Karpas-422 (cell line): ENCODE results near the gene TSHB. TPM values are rescaled to one million over a fixed set of nuclear protein-coding genes. Genes with fewer than 3 reads are reported as not detected.

Experiments used
- DNase-seq: peaks from one replicate; pipeline ENCODE4 v3.0.0-alpha.2; 2015
- H2AFZ ChIP-seq: fragments of 200-600 bp; sonication (generic); 2 replicates; pipeline ENCODE4 v1.6.1; 2014; ENCODE audit warnings: antibody characterized with exemption, low read length, mixed read lengths
- H3K27ac ChIP-seq: fragments of 200-600 bp; sonication (generic); 2 replicates; pipeline ENCODE4 v1.5.1; 2014; ENCODE audit warnings: mild to moderate bottlenecking, low read length, moderate library complexity
- H3K27me3 ChIP-seq: fragments of 200-600 bp; sonication (generic); 2 replicates; pipeline ENCODE4 v1.6.1; 2014; ENCODE audit warnings: low read length, mixed read lengths
- H3K36me3 ChIP-seq: fragments of 200-600 bp; sonication (generic); 2 replicates; pipeline ENCODE4 v1.6.1; 2014; ENCODE audit warnings: low read length, mixed read lengths; ENCODE audit not compliant: insufficient read depth
- H3K4me1 ChIP-seq: fragments of 200-600 bp; sonication (generic); 2 replicates; pipeline ENCODE4 v1.6.1; 2014; ENCODE audit warnings: mild to moderate bottlenecking, low read length, mixed read lengths
- H3K4me2 ChIP-seq: fragments of 200-600 bp; sonication (generic); 2 replicates; pipeline ENCODE4 v1.6.1; 2014; ENCODE audit warnings: low read length, low read depth, mild to moderate bottlenecking; ENCODE audit not compliant: poor library complexity, severe bottlenecking
- H3K4me3 ChIP-seq: fragments of 200-600 bp; sonication (generic); 2 replicates; pipeline ENCODE4 v1.5.1; 2014; ENCODE audit warnings: mild to moderate bottlenecking, antibody characterized with exemption, low read length, mixed read lengths
- H3K79me2 ChIP-seq: fragments of 200-600 bp; sonication (generic); 2 replicates; pipeline ENCODE4 v1.6.1; 2014; ENCODE audit warnings: mild to moderate bottlenecking, low read length, mixed read lengths
- H3K9ac ChIP-seq: fragments of 200-600 bp; sonication (generic); 2 replicates; pipeline ENCODE4 v1.6.0; 2014; ENCODE audit warnings: low read length
- H3K9me2 ChIP-seq: fragments of 200-600 bp; sonication (generic), shearing (Covaris generic); replicated peaks from 2 replicates; pipeline ENCODE4 v1.6.0; 2014; ENCODE audit warnings: mild to moderate bottlenecking, low read length, moderate library complexity; ENCODE audit not compliant: insufficient read depth
- H3K9me3 ChIP-seq: fragments of 300-700, 200-600 bp; sonication (generic); 2 replicates; pipeline ENCODE4 v1.6.1; 2014; ENCODE audit warnings: low read length, mixed read lengths
- H4K20me1 ChIP-seq: fragments of 200-600 bp; sonication (generic); 2 replicates; pipeline ENCODE4 v1.6.1; 2014; ENCODE audit warnings: mild to moderate bottlenecking, antibody characterized with exemption, low read length, low read depth; ENCODE audit not compliant: insufficient read depth
- total RNA-seq: library from RNA; depleted of rRNA; stranded (reverse); fragments of >200 nt; shearing (Covaris generic); gene quantifications from 2 replicates; pipeline ENCODE4 v1.2.3, GENCODE V29; 2014; ENCODE audit warnings: low replicate concordance

TSHB gene
- total RNA-seq, 1 experiment from 2014 or later: not detected

- Histone ChIP-seq H3K36me3 (no peaks in the 10 kb centered on the region), H3K4me1 (no peaks in the 10 kb centered on the region), H3K79me2 (no peaks in the 10 kb centered on the region)
Measured at GRCh38 chr1:115041654-115042053, 12.0 kb downstream of the TSHB start.

GRCh38 chr1:115046751-115047150 lies 17.1 kb downstream of the TSHB start:
- Histone ChIP-seq H3K4me1 (no peaks in the 10 kb centered on the region), H3K4me3 (no peak overlapping the region), H2AFZ (no peak overlapping the region), H3K9me2 (no peaks in the 10 kb centered on the region), H3K27me3 (no peaks in the 10 kb centered on the region; the same call in 1 of the 2 replicates), H3K27ac (no peak overlapping the region), H3K4me2 (no peak overlapping the region), H4K20me1 (no peaks in the 10 kb centered on the region), H3K9me3 (no peaks in the 10 kb centered on the region), H3K79me2 (no peaks in the 10 kb centered on the region), H3K9ac (no peak overlapping the region), H3K36me3 (no peaks in the 10 kb centered on the region)
- no peak for DNase-seq

More at GRCh38 chr1:115041654-115042053, 12.0 kb downstream of the TSHB start:
- no peaks in the 10 kb centered on the region for H4K20me1 ChIP-seq
- H3K9me2 ChIP-seq: no peaks in the 10 kb centered on the region
- peaks cover 4% of the 10 kb centered on the region; the same call in 1 of the 2 replicates for H3K27me3 ChIP-seq
- no peak for DNase-seq
- H3K4me3 ChIP-seq: no peak overlapping the region
- H3K4me2 ChIP-seq: no peak overlapping the region
- H3K9ac ChIP-seq: no peak overlapping the region
- no peaks in the 10 kb centered on the region for H3K9me3 ChIP-seq
- no peak overlapping the region for H2AFZ ChIP-seq
- H3K27ac ChIP-seq: no peak overlapping the region

- no peak for DNase-seq
- no peak overlapping the region for H3K4me2 ChIP-seq
Measured at GRCh38 chr1:115051850-115052249, 22.2 kb downstream of the TSHB start.

GRCh38 chr1:115052454-115053083 lies 22.9 kb downstream of the TSHB start:
- Histone ChIP-seq H2AFZ (no peak overlapping the region), H3K79me2 (no peaks in the 10 kb centered on the region)
- peak; percentile 87 for DNase-seq

More at GRCh38 chr1:115051850-115052249, 22.2 kb downstream of the TSHB start:
- Histone ChIP-seq H3K27me3 (no peaks in the 10 kb centered on the region), H3K9me2 (no peaks in the 10 kb centered on the region), H2AFZ (no peak overlapping the region), H3K4me1 (no peaks in the 10 kb centered on the region), H3K4me3 (no peak overlapping the region), H3K9me3 (no peaks in the 10 kb centered on the region), H3K9ac (no peak overlapping the region), H4K20me1 (no peaks in the 10 kb centered on the region), H3K27ac (no peak overlapping the region), H3K79me2 (no peaks in the 10 kb centered on the region), H3K36me3 (no peaks in the 10 kb centered on the region)

GRCh38 chr1:115056395-115056798 lies 26.8 kb downstream of the TSHB start:
- Histone ChIP-seq H3K4me3 (no peak overlapping the region), H3K79me2 (no peaks in the 10 kb centered on the region), H2AFZ (no peak overlapping the region), H4K20me1 (no peaks in the 10 kb centered on the region), H3K9me3 (no peaks in the 10 kb centered on the region), H3K4me2 (no peak overlapping the region), H3K36me3 (no peaks in the 10 kb centered on the region), H3K27ac (no peak overlapping the region), H3K4me1 (no peaks in the 10 kb centered on the region), H3K9ac (no peak overlapping the region), H3K9me2 (no peaks in the 10 kb centered on the region), H3K27me3 (no peaks in the 10 kb centered on the region)
- DNase-seq: no peak

More at GRCh38 chr1:115052454-115053083, 22.9 kb downstream of the TSHB start:
- H3K4me1 ChIP-seq: no peaks in the 10 kb centered on the region
- no peaks in the 10 kb centered on the region for H4K20me1 ChIP-seq
- no peaks in the 10 kb centered on the region for H3K9me3 ChIP-seq
- H3K4me3 ChIP-seq: no peak overlapping the region
- H3K36me3 ChIP-seq: no peaks in the 10 kb centered on the region
- H3K4me2 ChIP-seq: no peak overlapping the region
- H3K27me3 ChIP-seq: no peaks in the 10 kb centered on the region
- H3K9ac ChIP-seq: no peak overlapping the region
- H3K9me2 ChIP-seq: no peaks in the 10 kb centered on the region
- no peak overlapping the region for H3K27ac ChIP-seq

- no peak overlapping the region for H3K27ac ChIP-seq
- no peaks in the 10 kb centered on the region for H3K79me2 ChIP-seq
- H3K9me3 ChIP-seq: no peaks in the 10 kb centered on the region
- DNase-seq: no peak
- no peak overlapping the region for H3K9ac ChIP-seq
- H4K20me1 ChIP-seq: no peaks in the 10 kb centered on the region
- H3K36me3 ChIP-seq: no peaks in the 10 kb centered on the region
- H2AFZ ChIP-seq: no peak overlapping the region
- H3K9me2 ChIP-seq: no peaks in the 10 kb centered on the region
- H3K27me3 ChIP-seq: no peaks in the 10 kb centered on the region
- H3K4me3 ChIP-seq: no peak overlapping the region
- no peak overlapping the region for H3K4me2 ChIP-seq
- no peaks in the 10 kb centered on the region for H3K4me1 ChIP-seq
Measured at GRCh38 chr1:115057661-115058254, 28.1 kb downstream of the TSHB start.

- Histone ChIP-seq H3K36me3 (no peaks in the 10 kb centered on the region), H3K27ac (no peak overlapping the region), H3K4me1 (no peaks in the 10 kb centered on the region), H3K79me2 (no peaks in the 10 kb centered on the region), H3K4me3 (no peak overlapping the region), H3K27me3 (no peaks in the 10 kb centered on the region), H3K9me2 (no peaks in the 10 kb centered on the region), H3K9ac (no peak overlapping the region), H4K20me1 (no peaks in the 10 kb centered on the region), H3K9me3 (no peaks in the 10 kb centered on the region), H3K4me2 (no peak overlapping the region), H2AFZ (no peak overlapping the region)
- no peak for DNase-seq
Measured at GRCh38 chr1:115059316-115059715, 29.7 kb downstream of the TSHB start.

GRCh38 chr1:115060501-115060900 lies 30.9 kb downstream of the TSHB start:
- no peaks in the 10 kb centered on the region for H4K20me1 ChIP-seq
- H3K4me3 ChIP-seq: no peak overlapping the region
- H3K27ac ChIP-seq: no peak overlapping the region
- H3K36me3 ChIP-seq: no peaks in the 10 kb centered on the region
- no peaks in the 10 kb centered on the region for H3K27me3 ChIP-seq
- no peaks in the 10 kb centered on the region for H3K4me1 ChIP-seq
- no peak for DNase-seq
- no peaks in the 10 kb centered on the region for H3K9me2 ChIP-seq
- no peaks in the 10 kb centered on the region for H3K9me3 ChIP-seq
- H3K9ac ChIP-seq: no peak overlapping the region
- no peaks in the 10 kb centered on the region for H3K79me2 ChIP-seq
- H2AFZ ChIP-seq: no peak overlapping the region
- H3K4me2 ChIP-seq: no peak overlapping the region
